Activated gamma-delta T cell (primary cell): ENCODE results near the gene CD84.
"Not testable (repeated sequence)": the region's sequence is repeated elsewhere in the genome, so short reads cannot be mapped to it uniquely, and the experiment has no call there.

Experiments used
- DNase-seq: peaks from one replicate; lab custom pipeline; 2025; lab: John Stamatoyannopoulos, UW
- total RNA-seq, 2 donors: gene quantifications; one replicate each; lab custom pipeline; 2026; lab: John Stamatoyannopoulos, UW

Gene CD84
- total RNA-seq: 151 to 181 reads per million in 2 donors

GRCh38 chr1:160579216-160579701 is at the start of gene CD84:
CD84 (minus strand) TSS chr1:160579496; CDS start chr1:160579437, 59 bp downstream.
- no peak for DNase-seq

- no peak for DNase-seq
These were observed 49.5 kb upstream of the CD84 start for GRCh38 chr1:160628799-160629263.

- not testable (repeated sequence) for DNase-seq
These were observed 48.5 kb upstream of the CD84 start for GRCh38 chr1:160627677-160628289.

- DNase-seq: no peak
These were observed 47.4 kb upstream of the CD84 start for GRCh38 chr1:160626509-160627342.

- no peak for DNase-seq
These were observed 46.6 kb upstream of the CD84 start for GRCh38 chr1:160625725-160626498.

- DNase-seq: no peak
These were observed 46.0 kb upstream of the CD84 start for GRCh38 chr1:160625321-160625720.

- no peak for DNase-seq
These were observed 45.2 kb upstream of the CD84 start for GRCh38 chr1:160624464-160624863.

GRCh38 chr1:160623862-160624261 is 44.6 kb upstream of the CD84 start:
- DNase-seq: no peak

GRCh38 chr1:160623227-160623633 is 43.9 kb upstream of the CD84 start:
- DNase-seq: no peak

GRCh38 chr1:160622501-160623226 is 43.4 kb upstream of the CD84 start:
- DNase-seq: no peak

- DNase-seq: no peak
These were observed 42.5 kb upstream of the CD84 start for GRCh38 chr1:160621633-160622413.

- DNase-seq: no peak
These were observed 41.8 kb upstream of the CD84 start for GRCh38 chr1:160620942-160621632.

GRCh38 chr1:160619742-160620277 is 40.5 kb upstream of the CD84 start:
- DNase-seq: no peak

- no peak for DNase-seq
These were observed 39.5 kb upstream of the CD84 start for GRCh38 chr1:160618763-160619274.

- DNase-seq: no peak
These were observed 39.0 kb upstream of the CD84 start for GRCh38 chr1:160618327-160618726.

- DNase-seq: no peak
These were observed 36.4 kb upstream of the CD84 start for GRCh38 chr1:160615660-160616059.

- DNase-seq: no peak
These were observed 35.1 kb upstream of the CD84 start for GRCh38 chr1:160614410-160614809.

- no peak for DNase-seq
These were observed 33.4 kb upstream of the CD84 start for GRCh38 chr1:160612613-160613218.

- DNase-seq: no peak
These were observed 31.4 kb upstream of the CD84 start for GRCh38 chr1:160610569-160611242.
